OCI-LY3 (cell line): Measurements from ENCODE around the gene FBXO48.
"Not testable (repeated sequence)": the region's sequence is repeated elsewhere in the genome, so short reads cannot be mapped to it uniquely, and the experiment has no call there.

ENCODE experiments used
- EZH2phosphoT487 ChIP-seq: fragments of 200-600 bp; shearing (Covaris generic); IDR thresholded peaks from 2 replicates; pipeline ENCODE4 v1.6.1; 2018; ENCODE audit warnings: antibody characterized with exemption, mixed run types, low read depth
- TF ChIP-seq, protein P1 (sequence below): fragments of 200-600, 300-600 bp; sonication (generic); IDR thresholded peaks from 2 replicates; pipeline ENCODE4 v1.5.1; 2014; ENCODE audit warnings: antibody characterized with exemption, low read length, low read depth

DNA sequence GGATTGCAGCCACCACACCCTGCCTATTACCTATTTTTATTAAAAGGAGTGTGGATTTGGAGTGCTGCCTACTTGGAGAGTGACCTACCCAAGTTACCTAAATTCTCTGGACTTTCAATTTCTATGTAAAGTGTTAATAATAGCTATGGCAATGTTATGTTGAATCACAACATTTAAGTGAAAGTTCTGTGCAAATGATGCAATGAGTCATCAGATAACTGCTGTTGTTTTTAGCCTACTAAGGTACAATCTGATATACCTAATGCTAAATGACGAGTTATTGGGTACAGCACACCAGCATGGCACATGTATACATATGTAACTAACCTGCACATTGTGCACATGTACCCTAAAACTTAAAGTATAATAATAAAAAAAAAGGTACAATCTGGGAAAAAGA, 21.5 kb upstream of the FBXO48 start:
- TF ChIP-seq, protein P1, sequence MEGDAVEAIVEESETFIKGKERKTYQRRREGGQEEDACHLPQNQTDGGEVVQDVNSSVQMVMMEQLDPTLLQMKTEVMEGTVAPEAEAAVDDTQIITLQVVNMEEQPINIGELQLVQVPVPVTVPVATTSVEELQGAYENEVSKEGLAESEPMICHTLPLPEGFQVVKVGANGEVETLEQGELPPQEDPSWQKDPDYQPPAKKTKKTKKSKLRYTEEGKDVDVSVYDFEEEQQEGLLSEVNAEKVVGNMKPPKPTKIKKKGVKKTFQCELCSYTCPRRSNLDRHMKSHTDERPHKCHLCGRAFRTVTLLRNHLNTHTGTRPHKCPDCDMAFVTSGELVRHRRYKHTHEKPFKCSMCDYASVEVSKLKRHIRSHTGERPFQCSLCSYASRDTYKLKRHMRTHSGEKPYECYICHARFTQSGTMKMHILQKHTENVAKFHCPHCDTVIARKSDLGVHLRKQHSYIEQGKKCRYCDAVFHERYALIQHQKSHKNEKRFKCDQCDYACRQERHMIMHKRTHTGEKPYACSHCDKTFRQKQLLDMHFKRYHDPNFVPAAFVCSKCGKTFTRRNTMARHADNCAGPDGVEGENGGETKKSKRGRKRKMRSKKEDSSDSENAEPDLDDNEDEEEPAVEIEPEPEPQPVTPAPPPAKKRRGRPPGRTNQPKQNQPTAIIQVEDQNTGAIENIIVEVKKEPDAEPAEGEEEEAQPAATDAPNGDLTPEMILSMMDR, result not testable (repeated sequence)
- not testable (repeated sequence) for TF ChIP-seq EZH2phosphoT487
